T-cell (primary cell): ENCODE measurements around the gene RNF130. TPM values are rescaled to one million over a fixed set of nuclear protein-coding genes. Genes with fewer than 3 reads are reported as not detected.

ENCODE experiments used
- ATAC-seq, 4 experiments: fragments of 200-7000 bp in 3 of 4; fragments of 150-1000 bp in 1 of 4; cut with Tn5 transposase; replicated peaks in 1 of 4; 1 replicate in 3 of 4; 2 replicates in 1 of 4; pipeline ENCODE4 v1.10.0; 2021; ENCODE audit warnings: moderate library complexity in 3 of 4, mild to moderate bottlenecking in 2 of 4, moderate number of reproducible peaks in 1 of 4
- CTCF ChIA-PET, 2 donors: fragments of 300-600 bp; sonication (Branson Sonifier 250); formaldehyde crosslinking; loops; one replicate each; lab custom pipeline; 2022; ENCODE audit warnings: antibody characterized with exemption in 2 of 2; lab: Charles Lee
- POLR2A ChIA-PET, 2 donors: fragments of 300-600 bp; sonication (Branson Sonifier 250); formaldehyde crosslinking; loops; one replicate each; lab custom pipeline; 2022; ENCODE audit warnings: antibody characterized with exemption in 2 of 2; lab: Charles Lee
- DNase-seq, 35 experiments: peaks; one replicate each; pipeline versions ENCODE4 v3.0.0 to v3.0.0-alpha.2; 2013 to 2023
- H3K27ac ChIP-seq: one replicate; pipeline ENCODE4 v1.5.1; 2013; ENCODE audit warnings: low read length
- H3K27me3 ChIP-seq, 2 experiments: replicated peaks in 1 of 2; 1 replicate in 1 of 2; 2 replicates in 1 of 2; pipeline versions ENCODE4 v1.6.1 to v1.7.0; 2013; ENCODE audit warnings: low read length in 1 of 2, mixed read lengths in 1 of 2; ENCODE audit not compliant: control insufficient read depth in 2 of 2, insufficient read depth in 2 of 2; ENCODE audit errors: extremely low read depth in 1 of 2
- H3K36me3 ChIP-seq, 2 donors: 1 replicate in 1 of 2; 2 replicates in 1 of 2; pipeline versions ENCODE4 v1.6.1 to v1.7.0; 2013; ENCODE audit warnings: low read length in 1 of 2; ENCODE audit not compliant: control insufficient read depth in 2 of 2, insufficient read depth in 1 of 2; ENCODE audit errors: extremely low read depth in 1 of 2
- H3K4me1 ChIP-seq, 2 experiments: 1 replicate in 1 of 2; 2 replicates in 1 of 2; pipeline versions ENCODE4 v1.6.1 to v1.7.0; 2013; ENCODE audit warnings: low read length in 2 of 2, mixed read lengths in 1 of 2; ENCODE audit not compliant: insufficient read depth in 2 of 2, control insufficient read depth in 1 of 2; ENCODE audit errors: extremely low read depth in 1 of 2
- H3K4me3 ChIP-seq, 2 donors: 1 replicate in 1 of 2; 2 replicates in 1 of 2; pipeline versions ENCODE4 v1.5.1 to v1.7.0; 2013; ENCODE audit warnings: mild to moderate bottlenecking in 2 of 2, low read length in 1 of 2, moderate library complexity in 1 of 2; ENCODE audit not compliant: control insufficient read depth in 1 of 2; ENCODE audit errors: extremely low read depth in 1 of 2
- H3K9me3 ChIP-seq: 2 replicates; pipeline ENCODE4 v1.7.0; 2013
- H3K27ac Mint-ChIP-seq, 2 donors: one replicate each; pipeline ENCODE4 v1.8.0; 2020 to 2021; ENCODE audit warnings: mild to moderate bottlenecking in 2 of 2, mixed read lengths in 2 of 2
- H3K27me3 Mint-ChIP-seq, 2 donors: one replicate each; pipeline ENCODE4 v1.8.0; 2021 to 2022; ENCODE audit warnings: mixed read lengths in 2 of 2
- H3K36me3 Mint-ChIP-seq: one replicate; pipeline ENCODE4 v1.8.0; 2021; ENCODE audit warnings: mixed read lengths
- H3K4me1 Mint-ChIP-seq, 3 donors: one replicate each; pipeline ENCODE4 v1.8.0; 2020 to 2022; ENCODE audit warnings: mixed read lengths in 3 of 3, mild to moderate bottlenecking in 1 of 3
- H3K4me3 Mint-ChIP-seq, 3 donors: one replicate each; pipeline ENCODE4 v1.8.0; 2020 to 2022; ENCODE audit warnings: mild to moderate bottlenecking in 3 of 3, mixed read lengths in 3 of 3, moderate library complexity in 3 of 3
- H3K9me3 Mint-ChIP-seq, 3 donors: one replicate each; pipeline ENCODE4 v1.8.0; 2020 to 2022; ENCODE audit warnings: mixed read lengths in 3 of 3
- WGBS: methylation state at CpG from one replicate; pipeline ENCODE4 v1.1.5; 2013; ENCODE audit warnings: missing lambda C conversion rate; ENCODE audit not compliant: insufficient coverage; 5-methylcytosine and 5-hydroxymethylcytosine counted together
- total RNA-seq, 35 experiments: library from RNA in 6 of 35; stranded (reverse) in 6 of 35; fragments of 120-200 nt in 1 of 35; gene quantifications; one replicate each; pipeline versions ENCODE4 v1.2.1 to v1.2.4 and lab custom pipeline; 2013 to 2026

RNF130 gene
- total RNA-seq, 5 donors from 2014 or later (not counting 1 experiment from before 2014, with no cell fraction given), result 15.0 to 17.0 (median 16.3) TPM

GRCh38 chr5:179912951-179913350 lies 158.6 kb downstream of the RNF130 start:
- ATAC-seq (no peak), DNase-seq (no peak)
- CTCF ChIA-PET, result no interaction called here
- 94% methylated on average over 14 of the region's 19 CpGs for WGBS
- Mint-ChIP-seq H3K4me3 (no peak overlapping the region), H3K27ac (no peak overlapping the region), H3K4me1 (peaks cover 2 to 10% (median 6%) of the 10 kb centered on the region in 3 donors), H3K27me3 (peaks cover 7 to 11% of the 10 kb centered on the region in 2 donors), H3K9me3 (no peaks in the 10 kb centered on the region), H3K36me3 (no peaks in the 10 kb centered on the region)
- peaks cover 0 to 10% of the 10 kb centered on the region in 2 experiments for H3K4me1 ChIP-seq
- no peak overlapping the region for H3K27ac ChIP-seq
- H3K4me3 ChIP-seq, result no peak overlapping the region
- H3K9me3 ChIP-seq, result no peaks in the 10 kb centered on the region
- H3K36me3 ChIP-seq, result no peaks in the 10 kb centered on the region
- H3K27me3 ChIP-seq, result peaks cover 0 to 15% of the 10 kb centered on the region in 2 experiments
- POLR2A ChIA-PET, result no interaction called here

GRCh38 chr5:179912386-179912785 lies 159.2 kb downstream of the RNF130 start:
- Histone ChIP-seq H3K36me3 (no peaks in the 10 kb centered on the region), H3K4me1 (peaks cover 0 to 11% of the 10 kb centered on the region in 2 experiments), H3K27ac (no peak overlapping the region), H3K27me3 (peaks cover 0 to 13% of the 10 kb centered on the region in 2 experiments), H3K9me3 (no peaks in the 10 kb centered on the region), H3K4me3 (no peak overlapping the region)
- Mint-ChIP-seq H3K27ac (no peak overlapping the region), H3K9me3 (no peaks in the 10 kb centered on the region), H3K4me1 (peaks cover 2 to 11% (median 6%) of the 10 kb centered on the region in 3 donors), H3K4me3 (no peak overlapping the region), H3K36me3 (no peaks in the 10 kb centered on the region), H3K27me3 (peaks cover 7 to 10% of the 10 kb centered on the region in 2 donors)
- ATAC-seq, result no peak
- no peak for DNase-seq
- WGBS, result 34% methylated on average over 2 of the region's 7 CpGs
- ChIA-PET CTCF (no interaction called here), POLR2A (no interaction called here)

- ChIA-PET POLR2A (no interaction called here), CTCF (interaction anchor here in 1 of 2 donors (0.5 to 1.3 kb wide), 2 partner anchors 107 to 368 kb away, joined by 3 to 5 read pairs; no protein-coding TSS in a partner anchor)
- Histone ChIP-seq H3K27ac (no peak overlapping the region), H3K4me1 (peaks cover 0 to 23% of the 10 kb centered on the region in 2 experiments), H3K36me3 (peaks cover 0 to 5% of the 10 kb centered on the region in 2 donors), H3K27me3 (peaks cover 0 to 2% of the 10 kb centered on the region in 2 experiments), H3K4me3 (no peak overlapping the region), H3K9me3 (no peaks in the 10 kb centered on the region)
- DNase-seq (no peak), ATAC-seq (no peak)
- H3K27me3 Mint-ChIP-seq, result peaks cover 0 to 2% of the 10 kb centered on the region in 2 donors
- H3K36me3 Mint-ChIP-seq, result peaks cover 6% of the 10 kb centered on the region
- H3K27ac Mint-ChIP-seq, result no peak overlapping the region
- WGBS, result 96% methylated on average over 4 of the region's 6 CpGs
- H3K9me3 Mint-ChIP-seq, result no peaks in the 10 kb centered on the region
- peaks cover 20 to 29% (median 21%) of the 10 kb centered on the region in 3 donors for H3K4me1 Mint-ChIP-seq
- peak overlapping the region; percentile 44 to 81 (median 54) for H3K4me3 Mint-ChIP-seq
Observed at GRCh38 chr5:179909224-179909623, 162.3 kb downstream of the RNF130 start.

GRCh38 chr5:179908528-179908927 lies 163.0 kb downstream of the RNF130 start:
- 94% methylated on average over 16 of the region's 16 CpGs for WGBS
- Histone ChIP-seq H3K4me3 (no peak overlapping the region), H3K27me3 (peaks cover 0 to 2% of the 10 kb centered on the region in 2 experiments), H3K27ac (no peak overlapping the region), H3K4me1 (peaks cover 0 to 23% of the 10 kb centered on the region in 2 experiments), H3K36me3 (peaks cover 0 to 9% of the 10 kb centered on the region in 2 donors), H3K9me3 (no peaks in the 10 kb centered on the region)
- no peak for DNase-seq
- Mint-ChIP-seq H3K36me3 (peaks cover 8% of the 10 kb centered on the region), H3K9me3 (no peaks in the 10 kb centered on the region), H3K4me1 (peaks cover 21 to 30% (median 23%) of the 10 kb centered on the region in 3 donors), H3K27ac (peak overlapping the region in 1 of 2 donors; percentile 89), H3K27me3 (peaks cover 0 to 2% of the 10 kb centered on the region in 2 donors), H3K4me3 (peak overlapping the region; percentile 78 to 82 (median 81))
- POLR2A ChIA-PET, result interaction anchor here in 1 of 2 donors (0.7 kb wide), 1 partner anchor 39 kb away, joined by 6 read pairs; no protein-coding TSS in a partner anchor
- CTCF ChIA-PET, result interaction anchor here (0.5 to 1.3 kb wide), 3 partner anchors 99 to 107 kb away, joined by 3 to 6 read pairs (median 6); no protein-coding TSS in a partner anchor
- no peak for ATAC-seq

DNA sequence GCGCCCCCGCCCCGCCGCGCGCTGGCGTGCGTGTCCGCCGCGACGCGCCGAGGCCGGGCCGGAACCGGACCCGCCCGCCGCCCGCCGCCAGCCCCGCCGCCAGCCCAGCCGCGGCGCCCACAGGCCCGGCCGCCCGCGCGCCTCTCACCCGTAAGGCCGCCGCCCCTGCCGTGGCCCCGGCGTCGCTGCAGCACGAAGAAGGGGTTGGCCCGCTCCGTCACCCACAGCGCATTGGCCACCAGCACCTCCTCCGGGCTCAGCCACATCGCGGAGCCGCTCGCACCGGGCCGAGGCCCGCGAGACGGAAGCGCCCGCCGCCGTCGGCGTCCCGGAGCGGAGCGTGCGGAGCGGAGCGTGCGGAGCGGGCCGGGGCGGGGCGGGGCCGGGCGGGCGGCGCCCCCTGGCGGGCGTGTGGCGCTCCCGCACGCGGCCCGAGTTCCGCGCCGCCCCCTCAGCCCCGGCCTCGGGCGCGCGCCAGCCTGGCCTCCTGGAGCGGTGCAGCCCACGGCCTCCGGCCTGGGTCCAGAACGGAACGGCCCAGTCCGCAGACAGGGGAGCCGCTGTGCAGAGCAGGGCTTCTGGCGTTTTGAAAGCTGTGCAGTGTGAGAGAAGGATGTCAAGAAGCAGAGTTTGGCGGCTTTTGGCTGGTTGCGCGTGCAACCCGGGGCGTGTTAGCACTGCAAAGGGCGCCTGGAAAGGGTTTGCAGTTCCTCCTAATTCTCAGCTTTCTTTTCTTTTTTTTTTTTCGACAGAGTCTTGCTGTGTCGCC lies 163.8 kb downstream of the RNF130 start, which contains the start of gene TBC1D9B:
Gene TBC1D9B (minus strand): TSS at position 342 of the 769 bp plus-strand sequence. CDS start 76 bp downstream, at position 266.
- peaks cover 0 to 2% of the 10 kb centered on the region in 2 experiments for H3K27me3 ChIP-seq
- peaks cover 21 to 30% (median 23%) of the 10 kb centered on the region in 3 donors for H3K4me1 Mint-ChIP-seq
- H3K9me3 Mint-ChIP-seq, result no peaks in the 10 kb centered on the region
- peak within 1 kb of the TSS; percentile 52 to 89 for H3K27ac Mint-ChIP-seq
- CTCF ChIA-PET, result interaction anchor here (0.5 to 1.3 kb wide), 3 partner anchors 24 to 106 kb away, joined by 3 to 6 read pairs (median 6); no protein-coding TSS in a partner anchor
- H3K4me3 ChIP-seq, result peak within 1 kb of the TSS; percentile 55 to 58
- peaks cover 1 to 14% of the 10 kb centered on the region in 2 donors for H3K36me3 ChIP-seq
- H3K27ac ChIP-seq, result peak within 1 kb of the TSS; percentile 41
- peaks cover 0 to 23% of the 10 kb centered on the region in 2 experiments for H3K4me1 ChIP-seq
- H3K27me3 Mint-ChIP-seq, result peaks cover 0 to 1% of the 10 kb centered on the region in 2 donors
- POLR2A ChIA-PET, result interaction anchor here (0.5 to 0.7 kb wide), 2 partner anchors 38 to 730 kb away, joined by 3 to 6 read pairs; no protein-coding TSS in a partner anchor
- peak; percentile 90 to 95 (median 92) for ATAC-seq
- no peaks in the 10 kb centered on the region for H3K9me3 ChIP-seq
- WGBS, result 1% methylated on average over 105 of the region's 105 CpGs
- DNase-seq, result peak; percentile 45 to 90 (median 63)
- peak within 1 kb of the TSS; percentile 81 to 87 (median 82) for H3K4me3 Mint-ChIP-seq
- peaks cover 14% of the 10 kb centered on the region for H3K36me3 Mint-ChIP-seq
